Measurements from ENCODE around the gene TAF6L. TPM values are rescaled to one million over a fixed set of nuclear protein-coding genes. Genes with fewer than 3 reads are reported as not detected.

Gene TAF6L
- total and polyA plus RNA-seq, 9 of the 15 experiments (the other 6 are each of a cell fraction or from before 2014, with no cell fraction given), result 0.04 to 45.5 (median 20.8) TPM

DNA sequence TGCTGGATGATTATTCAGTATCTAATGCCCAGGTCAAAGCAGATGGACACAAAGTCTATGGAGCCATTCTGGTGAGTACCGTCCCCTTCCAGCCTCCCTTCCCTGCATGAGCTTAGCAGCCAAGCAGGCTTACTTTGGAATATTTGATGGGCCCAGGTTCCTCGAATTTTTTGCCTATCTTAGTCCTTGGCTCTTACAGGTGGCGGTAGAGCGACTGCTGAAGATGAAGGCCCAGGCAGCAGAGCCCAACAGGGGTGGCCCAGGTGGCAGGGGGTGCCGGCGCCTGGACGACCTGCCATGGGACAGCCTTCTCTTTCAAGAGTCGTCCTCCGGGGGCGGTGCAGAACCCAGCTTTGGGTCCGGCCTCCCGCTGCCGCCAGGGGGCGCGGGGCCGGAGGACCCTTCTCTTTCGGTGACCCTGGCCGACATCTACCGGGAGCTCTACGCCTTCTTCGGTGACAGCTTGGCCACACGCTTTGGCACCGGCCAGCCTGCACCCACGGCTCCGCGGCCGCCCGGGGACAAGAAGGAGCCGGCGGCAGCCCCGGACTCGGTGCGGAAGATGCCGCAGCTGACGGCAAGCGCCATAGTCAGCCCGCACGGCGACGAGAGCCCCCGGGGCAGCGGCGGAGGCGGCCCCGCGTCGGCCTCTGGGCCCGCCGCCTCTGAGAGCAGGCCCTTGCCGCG, 15.3 kb downstream of the TAF6L start (continued):
- TF ChIP-seq, protein P1, sequence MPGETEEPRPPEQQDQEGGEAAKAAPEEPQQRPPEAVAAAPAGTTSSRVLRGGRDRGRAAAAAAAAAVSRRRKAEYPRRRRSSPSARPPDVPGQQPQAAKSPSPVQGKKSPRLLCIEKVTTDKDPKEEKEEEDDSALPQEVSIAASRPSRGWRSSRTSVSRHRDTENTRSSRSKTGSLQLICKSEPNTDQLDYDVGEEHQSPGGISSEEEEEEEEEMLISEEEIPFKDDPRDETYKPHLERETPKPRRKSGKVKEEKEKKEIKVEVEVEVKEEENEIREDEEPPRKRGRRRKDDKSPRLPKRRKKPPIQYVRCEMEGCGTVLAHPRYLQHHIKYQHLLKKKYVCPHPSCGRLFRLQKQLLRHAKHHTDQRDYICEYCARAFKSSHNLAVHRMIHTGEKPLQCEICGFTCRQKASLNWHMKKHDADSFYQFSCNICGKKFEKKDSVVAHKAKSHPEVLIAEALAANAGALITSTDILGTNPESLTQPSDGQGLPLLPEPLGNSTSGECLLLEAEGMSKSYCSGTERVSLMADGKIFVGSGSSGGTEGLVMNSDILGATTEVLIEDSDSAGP (CRISPR knock-in tag; IDR thresholded peaks at IDR 0.05), result no peak
- no peak for TF ChIP-seq MCM7 (IDR thresholded peaks at IDR 0.05)
- TF ChIP-seq, protein P2, sequence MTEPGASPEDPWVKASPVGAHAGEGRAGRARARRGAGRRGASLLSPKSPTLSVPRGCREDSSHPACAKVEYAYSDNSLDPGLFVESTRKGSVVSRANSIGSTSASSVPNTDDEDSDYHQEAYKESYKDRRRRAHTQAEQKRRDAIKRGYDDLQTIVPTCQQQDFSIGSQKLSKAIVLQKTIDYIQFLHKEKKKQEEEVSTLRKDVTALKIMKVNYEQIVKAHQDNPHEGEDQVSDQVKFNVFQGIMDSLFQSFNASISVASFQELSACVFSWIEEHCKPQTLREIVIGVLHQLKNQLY (CRISPR knock-in tag; conservative IDR thresholded peaks at IDR 0.05), result no peak
- TF ChIP-seq, protein P3, sequence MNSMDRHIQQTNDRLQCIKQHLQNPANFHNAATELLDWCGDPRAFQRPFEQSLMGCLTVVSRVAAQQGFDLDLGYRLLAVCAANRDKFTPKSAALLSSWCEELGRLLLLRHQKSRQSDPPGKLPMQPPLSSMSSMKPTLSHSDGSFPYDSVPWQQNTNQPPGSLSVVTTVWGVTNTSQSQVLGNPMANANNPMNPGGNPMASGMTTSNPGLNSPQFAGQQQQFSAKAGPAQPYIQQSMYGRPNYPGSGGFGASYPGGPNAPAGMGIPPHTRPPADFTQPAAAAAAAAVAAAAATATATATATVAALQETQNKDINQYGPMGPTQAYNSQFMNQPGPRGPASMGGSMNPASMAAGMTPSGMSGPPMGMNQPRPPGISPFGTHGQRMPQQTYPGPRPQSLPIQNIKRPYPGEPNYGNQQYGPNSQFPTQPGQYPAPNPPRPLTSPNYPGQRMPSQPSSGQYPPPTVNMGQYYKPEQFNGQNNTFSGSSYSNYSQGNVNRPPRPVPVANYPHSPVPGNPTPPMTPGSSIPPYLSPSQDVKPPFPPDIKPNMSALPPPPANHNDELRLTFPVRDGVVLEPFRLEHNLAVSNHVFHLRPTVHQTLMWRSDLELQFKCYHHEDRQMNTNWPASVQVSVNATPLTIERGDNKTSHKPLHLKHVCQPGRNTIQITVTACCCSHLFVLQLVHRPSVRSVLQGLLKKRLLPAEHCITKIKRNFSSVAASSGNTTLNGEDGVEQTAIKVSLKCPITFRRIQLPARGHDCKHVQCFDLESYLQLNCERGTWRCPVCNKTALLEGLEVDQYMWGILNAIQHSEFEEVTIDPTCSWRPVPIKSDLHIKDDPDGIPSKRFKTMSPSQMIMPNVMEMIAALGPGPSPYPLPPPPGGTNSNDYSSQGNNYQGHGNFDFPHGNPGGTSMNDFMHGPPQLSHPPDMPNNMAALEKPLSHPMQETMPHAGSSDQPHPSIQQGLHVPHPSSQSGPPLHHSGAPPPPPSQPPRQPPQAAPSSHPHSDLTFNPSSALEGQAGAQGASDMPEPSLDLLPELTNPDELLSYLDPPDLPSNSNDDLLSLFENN (IDR thresholded peaks at IDR 0.05; ENCODE audit: low read depth in 2 of 2, low read length in 2 of 2), result 0 out of 4 replicates have a peak, but pooled peaks of 1 of the 2 experiments have one; percentile 27
- no peak for TF ChIP-seq ZNF707 (CRISPR knock-in tag; conservative IDR thresholded peaks at IDR 0.05)
- no peak for TF ChIP-seq CREB1 (IDR thresholded peaks at IDR 0.05)
- TF ChIP-seq CREB1 (CRISPR knock-in tag; IDR thresholded peaks at IDR 0.05), result no peak
- no peak for TF ChIP-seq HIVEP1 (CRISPR knock-in tag; IDR thresholded peaks at IDR 0.05)
- no peak for TF ChIP-seq EHMT2 (IDR thresholded peaks at IDR 0.05)
- TF ChIP-seq NFIX (CRISPR knock-in tag; IDR thresholded peaks at IDR 0.05; ENCODE audit: low read depth), result no peak
- TF ChIP-seq, protein P4, sequence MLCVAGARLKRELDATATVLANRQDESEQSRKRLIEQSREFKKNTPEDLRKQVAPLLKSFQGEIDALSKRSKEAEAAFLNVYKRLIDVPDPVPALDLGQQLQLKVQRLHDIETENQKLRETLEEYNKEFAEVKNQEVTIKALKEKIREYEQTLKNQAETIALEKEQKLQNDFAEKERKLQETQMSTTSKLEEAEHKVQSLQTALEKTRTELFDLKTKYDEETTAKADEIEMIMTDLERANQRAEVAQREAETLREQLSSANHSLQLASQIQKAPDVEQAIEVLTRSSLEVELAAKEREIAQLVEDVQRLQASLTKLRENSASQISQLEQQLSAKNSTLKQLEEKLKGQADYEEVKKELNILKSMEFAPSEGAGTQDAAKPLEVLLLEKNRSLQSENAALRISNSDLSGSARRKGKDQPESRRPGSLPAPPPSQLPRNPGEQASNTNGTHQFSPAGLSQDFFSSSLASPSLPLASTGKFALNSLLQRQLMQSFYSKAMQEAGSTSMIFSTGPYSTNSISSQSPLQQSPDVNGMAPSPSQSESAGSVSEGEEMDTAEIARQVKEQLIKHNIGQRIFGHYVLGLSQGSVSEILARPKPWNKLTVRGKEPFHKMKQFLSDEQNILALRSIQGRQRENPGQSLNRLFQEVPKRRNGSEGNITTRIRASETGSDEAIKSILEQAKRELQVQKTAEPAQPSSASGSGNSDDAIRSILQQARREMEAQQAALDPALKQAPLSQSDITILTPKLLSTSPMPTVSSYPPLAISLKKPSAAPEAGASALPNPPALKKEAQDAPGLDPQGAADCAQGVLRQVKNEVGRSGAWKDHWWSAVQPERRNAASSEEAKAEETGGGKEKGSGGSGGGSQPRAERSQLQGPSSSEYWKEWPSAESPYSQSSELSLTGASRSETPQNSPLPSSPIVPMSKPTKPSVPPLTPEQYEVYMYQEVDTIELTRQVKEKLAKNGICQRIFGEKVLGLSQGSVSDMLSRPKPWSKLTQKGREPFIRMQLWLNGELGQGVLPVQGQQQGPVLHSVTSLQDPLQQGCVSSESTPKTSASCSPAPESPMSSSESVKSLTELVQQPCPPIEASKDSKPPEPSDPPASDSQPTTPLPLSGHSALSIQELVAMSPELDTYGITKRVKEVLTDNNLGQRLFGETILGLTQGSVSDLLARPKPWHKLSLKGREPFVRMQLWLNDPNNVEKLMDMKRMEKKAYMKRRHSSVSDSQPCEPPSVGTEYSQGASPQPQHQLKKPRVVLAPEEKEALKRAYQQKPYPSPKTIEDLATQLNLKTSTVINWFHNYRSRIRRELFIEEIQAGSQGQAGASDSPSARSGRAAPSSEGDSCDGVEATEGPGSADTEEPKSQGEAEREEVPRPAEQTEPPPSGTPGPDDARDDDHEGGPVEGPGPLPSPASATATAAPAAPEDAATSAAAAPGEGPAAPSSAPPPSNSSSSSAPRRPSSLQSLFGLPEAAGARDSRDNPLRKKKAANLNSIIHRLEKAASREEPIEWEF (CRISPR knock-in tag; IDR thresholded peaks at IDR 0.05), result no peak
